ENCODE measurements around the gene BLMH.

DNA sequence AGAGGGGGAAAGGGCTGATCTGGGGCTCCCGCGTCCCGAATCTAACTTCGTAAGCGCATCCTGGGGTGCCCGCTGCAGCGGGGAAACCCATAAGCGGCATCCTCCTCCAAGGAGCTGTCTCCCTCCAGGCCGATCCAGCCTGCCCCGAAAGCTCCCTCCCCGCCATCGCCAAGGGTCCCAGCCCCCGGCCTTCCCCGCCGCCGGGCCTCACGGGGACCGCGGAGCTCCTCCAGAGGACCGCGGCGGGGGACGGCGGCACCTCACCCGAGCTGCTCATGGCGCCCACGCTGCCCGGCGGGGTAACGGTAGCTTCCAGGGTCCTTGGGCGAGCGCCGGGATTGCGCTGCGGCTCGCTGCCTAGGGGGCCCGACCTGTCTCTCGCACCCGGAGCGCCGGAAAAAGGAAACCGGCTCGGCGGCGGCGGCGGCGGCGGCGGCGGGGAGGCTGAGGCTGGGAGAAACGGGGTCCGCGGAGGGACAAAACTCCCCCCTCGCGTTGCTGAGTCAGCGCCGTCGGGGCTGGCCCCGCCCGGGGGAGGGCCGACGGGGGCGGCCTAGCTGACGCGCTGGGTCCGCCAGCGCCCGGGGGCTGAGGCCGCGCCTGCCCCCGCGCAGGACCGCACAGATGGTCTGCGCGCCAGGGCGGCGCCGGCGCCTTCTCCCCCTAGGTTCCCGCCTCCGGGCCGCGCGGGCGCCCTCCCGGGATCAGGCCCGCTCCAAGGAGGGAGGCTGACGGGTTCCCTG, at the start of gene BLMH:
- TF ChIP-seq POLR2A (IDR thresholded peaks at IDR 0.05): peak; percentile 16 to 62
- TF ChIP-seq, protein P1, sequence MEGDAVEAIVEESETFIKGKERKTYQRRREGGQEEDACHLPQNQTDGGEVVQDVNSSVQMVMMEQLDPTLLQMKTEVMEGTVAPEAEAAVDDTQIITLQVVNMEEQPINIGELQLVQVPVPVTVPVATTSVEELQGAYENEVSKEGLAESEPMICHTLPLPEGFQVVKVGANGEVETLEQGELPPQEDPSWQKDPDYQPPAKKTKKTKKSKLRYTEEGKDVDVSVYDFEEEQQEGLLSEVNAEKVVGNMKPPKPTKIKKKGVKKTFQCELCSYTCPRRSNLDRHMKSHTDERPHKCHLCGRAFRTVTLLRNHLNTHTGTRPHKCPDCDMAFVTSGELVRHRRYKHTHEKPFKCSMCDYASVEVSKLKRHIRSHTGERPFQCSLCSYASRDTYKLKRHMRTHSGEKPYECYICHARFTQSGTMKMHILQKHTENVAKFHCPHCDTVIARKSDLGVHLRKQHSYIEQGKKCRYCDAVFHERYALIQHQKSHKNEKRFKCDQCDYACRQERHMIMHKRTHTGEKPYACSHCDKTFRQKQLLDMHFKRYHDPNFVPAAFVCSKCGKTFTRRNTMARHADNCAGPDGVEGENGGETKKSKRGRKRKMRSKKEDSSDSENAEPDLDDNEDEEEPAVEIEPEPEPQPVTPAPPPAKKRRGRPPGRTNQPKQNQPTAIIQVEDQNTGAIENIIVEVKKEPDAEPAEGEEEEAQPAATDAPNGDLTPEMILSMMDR (IDR thresholded peaks at IDR 0.05): no peak
